ENCODE data around the gene KCNB1.

Gene KCNB1

DNA sequence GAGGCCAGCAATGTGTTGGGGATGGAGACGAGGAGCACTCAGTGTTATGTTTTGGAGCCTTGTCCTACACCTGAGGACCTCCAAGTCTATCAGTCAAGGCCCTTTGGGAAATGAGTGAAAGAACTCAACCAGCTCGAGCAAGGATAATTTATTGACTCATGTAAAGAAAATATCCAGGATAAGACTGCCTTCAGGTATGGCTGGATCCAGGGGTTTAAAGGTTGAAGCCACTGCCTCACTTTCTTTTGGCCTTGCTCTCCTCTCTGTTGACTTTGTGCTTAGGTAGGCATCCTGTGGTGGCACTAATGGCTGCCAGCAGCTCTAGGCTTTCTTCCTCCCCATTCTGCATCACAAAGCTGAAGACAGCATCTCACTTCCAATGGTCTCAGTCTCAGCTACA, 138.3 kb downstream of the KCNB1 start:
- no peak overlapping the region for H3K4me3 ChIP-seq (replicated peaks; ENCODE audit: insufficient read depth, low read length)
- TF ChIP-seq GABPA (IDR thresholded peaks at IDR 0.05; ENCODE audit: low read depth) (no peak), REST (IDR thresholded peaks at IDR 0.05; ENCODE audit: insufficient replicate concordance, low read depth) (no peak), SPI1 (IDR thresholded peaks at IDR 0.05; ENCODE audit: borderline replicate concordance, low read depth) (no peak), POLR2AphosphoS5 (IDR thresholded peaks at IDR 0.05; ENCODE audit: low read depth) (no peak)
- TF ChIP-seq, protein P1, sequence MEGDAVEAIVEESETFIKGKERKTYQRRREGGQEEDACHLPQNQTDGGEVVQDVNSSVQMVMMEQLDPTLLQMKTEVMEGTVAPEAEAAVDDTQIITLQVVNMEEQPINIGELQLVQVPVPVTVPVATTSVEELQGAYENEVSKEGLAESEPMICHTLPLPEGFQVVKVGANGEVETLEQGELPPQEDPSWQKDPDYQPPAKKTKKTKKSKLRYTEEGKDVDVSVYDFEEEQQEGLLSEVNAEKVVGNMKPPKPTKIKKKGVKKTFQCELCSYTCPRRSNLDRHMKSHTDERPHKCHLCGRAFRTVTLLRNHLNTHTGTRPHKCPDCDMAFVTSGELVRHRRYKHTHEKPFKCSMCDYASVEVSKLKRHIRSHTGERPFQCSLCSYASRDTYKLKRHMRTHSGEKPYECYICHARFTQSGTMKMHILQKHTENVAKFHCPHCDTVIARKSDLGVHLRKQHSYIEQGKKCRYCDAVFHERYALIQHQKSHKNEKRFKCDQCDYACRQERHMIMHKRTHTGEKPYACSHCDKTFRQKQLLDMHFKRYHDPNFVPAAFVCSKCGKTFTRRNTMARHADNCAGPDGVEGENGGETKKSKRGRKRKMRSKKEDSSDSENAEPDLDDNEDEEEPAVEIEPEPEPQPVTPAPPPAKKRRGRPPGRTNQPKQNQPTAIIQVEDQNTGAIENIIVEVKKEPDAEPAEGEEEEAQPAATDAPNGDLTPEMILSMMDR (IDR thresholded peaks at IDR 0.05; ENCODE audit: insufficient read depth, low read length), result no peak
- no peak for DNase-seq (ENCODE audit: low read depth in 1 of 2, low spot score in 1 of 2)
- no peak overlapping the region for H3K27ac ChIP-seq (replicated peaks)
- peaks cover 2% of the 10 kb centered on the region for H3K27me3 ChIP-seq (ENCODE audit: insufficient read depth, poor library complexity, severe bottlenecking)

- no peak overlapping the region for H3K4me3 ChIP-seq (replicated peaks; ENCODE audit: insufficient read depth, low read length)
- no peak overlapping the region for H3K27ac ChIP-seq (replicated peaks)
- DNase-seq (ENCODE audit: low read depth in 1 of 2, low spot score in 1 of 2), result no peak
Measured at GRCh38 chr20:49343246-49343645, 139.2 kb downstream of the KCNB1 start.

GRCh38 chr20:49340161-49340966, 142.1 kb downstream of the KCNB1 start:
- H3K4me3 ChIP-seq (replicated peaks; ENCODE audit: insufficient read depth, low read length), result no peak overlapping the region
- TF ChIP-seq REST (IDR thresholded peaks at IDR 0.05; ENCODE audit: insufficient replicate concordance, low read depth), result no peak
- TF ChIP-seq, protein P1 (IDR thresholded peaks at IDR 0.05; ENCODE audit: insufficient read depth, low read length), result no peak
- TF ChIP-seq SPI1 (IDR thresholded peaks at IDR 0.05; ENCODE audit: borderline replicate concordance, low read depth), result no peak
- H3K27ac ChIP-seq (replicated peaks), result no peak overlapping the region
- peaks cover 2% of the 10 kb centered on the region for H3K27me3 ChIP-seq (ENCODE audit: insufficient read depth, poor library complexity, severe bottlenecking)
- DNase-seq (ENCODE audit: low read depth in 1 of 2, low spot score in 1 of 2), result no peak

More at GRCh38 chr20:49343246-49343645, 139.2 kb downstream of the KCNB1 start:
- TF ChIP-seq POLR2AphosphoS5 (IDR thresholded peaks at IDR 0.05; ENCODE audit: low read depth) (no peak), GABPA (IDR thresholded peaks at IDR 0.05; ENCODE audit: low read depth) (no peak), SPI1 (IDR thresholded peaks at IDR 0.05; ENCODE audit: borderline replicate concordance, low read depth) (no peak), REST (IDR thresholded peaks at IDR 0.05; ENCODE audit: insufficient replicate concordance, low read depth) (no peak)
- TF ChIP-seq, protein P1 (IDR thresholded peaks at IDR 0.05; ENCODE audit: insufficient read depth, low read length), result no peak
- no peaks in the 10 kb centered on the region for H3K27me3 ChIP-seq (ENCODE audit: insufficient read depth, poor library complexity, severe bottlenecking)

Measured in HL-60 (cell line).